Memory B cell (primary cell): ENCODE measurements around the gene SPRING1.
A peak's percentile ranks its signal among the peaks of the same experiment; 100 is the strongest.

Experiments used
- ATAC-seq: fragments of 150-1000 bp; cut with Tn5 transposase; 2 replicates; pipeline ENCODE4 v1.10.0; 2021; ENCODE audit warnings: low read depth, mild to moderate bottlenecking, moderate library complexity
- DNase-seq, 2 donors: peaks; one replicate each; pipeline ENCODE4 v3.0.0; 2022; ENCODE audit warnings: low spot score in 2 of 2
- H3K27ac Mint-ChIP-seq: one replicate; pipeline ENCODE4 v1.8.0; 2022; ENCODE audit warnings: mild to moderate bottlenecking, moderate library complexity, mixed read lengths
- H3K27me3 Mint-ChIP-seq: one replicate; pipeline ENCODE4 v1.8.0; 2022; ENCODE audit warnings: mixed read lengths
- H3K36me3 Mint-ChIP-seq: one replicate; pipeline ENCODE4 v1.8.0; 2022; ENCODE audit warnings: mild to moderate bottlenecking, mixed read lengths
- H3K4me1 Mint-ChIP-seq: one replicate; pipeline ENCODE4 v1.8.0; 2022; ENCODE audit warnings: mixed read lengths
- H3K4me3 Mint-ChIP-seq: one replicate; pipeline ENCODE4 v1.8.0; 2022; ENCODE audit warnings: mild to moderate bottlenecking, moderate library complexity, mixed read lengths
- H3K9me3 Mint-ChIP-seq: one replicate; pipeline ENCODE4 v1.8.0; 2022; ENCODE audit warnings: mixed read lengths

Gene SPRING1

DNA sequence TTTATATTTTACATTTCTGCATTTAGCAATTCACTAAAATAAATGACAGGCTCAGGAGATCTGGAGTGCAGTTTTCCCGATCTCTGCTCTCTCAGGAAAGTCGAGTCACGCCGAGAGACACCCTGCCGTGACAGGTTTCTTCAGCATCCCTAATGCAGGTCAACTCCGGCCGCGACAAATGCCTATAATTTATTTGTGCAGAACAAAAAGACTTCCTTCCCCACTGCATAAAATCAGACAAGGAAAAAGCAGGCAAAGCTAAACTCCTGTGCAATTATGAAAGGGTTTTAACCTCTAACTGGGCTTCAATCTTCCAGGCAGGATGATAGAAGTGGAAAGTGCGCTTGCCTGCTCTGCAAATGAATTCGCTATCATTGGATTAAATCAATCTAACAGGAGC lies 28.1 kb downstream of the SPRING1 start:
- H3K4me3 Mint-ChIP-seq = no peak overlapping the region
- no peaks in the 10 kb centered on the region for H3K9me3 Mint-ChIP-seq
- DNase-seq = no peak
- no peaks in the 10 kb centered on the region for H3K27me3 Mint-ChIP-seq
- peaks cover 20% of the 10 kb centered on the region for H3K4me1 Mint-ChIP-seq
- peaks cover 2% of the 10 kb centered on the region for H3K36me3 Mint-ChIP-seq
- ATAC-seq = no peak
- no peak overlapping the region for H3K27ac Mint-ChIP-seq

DNA sequence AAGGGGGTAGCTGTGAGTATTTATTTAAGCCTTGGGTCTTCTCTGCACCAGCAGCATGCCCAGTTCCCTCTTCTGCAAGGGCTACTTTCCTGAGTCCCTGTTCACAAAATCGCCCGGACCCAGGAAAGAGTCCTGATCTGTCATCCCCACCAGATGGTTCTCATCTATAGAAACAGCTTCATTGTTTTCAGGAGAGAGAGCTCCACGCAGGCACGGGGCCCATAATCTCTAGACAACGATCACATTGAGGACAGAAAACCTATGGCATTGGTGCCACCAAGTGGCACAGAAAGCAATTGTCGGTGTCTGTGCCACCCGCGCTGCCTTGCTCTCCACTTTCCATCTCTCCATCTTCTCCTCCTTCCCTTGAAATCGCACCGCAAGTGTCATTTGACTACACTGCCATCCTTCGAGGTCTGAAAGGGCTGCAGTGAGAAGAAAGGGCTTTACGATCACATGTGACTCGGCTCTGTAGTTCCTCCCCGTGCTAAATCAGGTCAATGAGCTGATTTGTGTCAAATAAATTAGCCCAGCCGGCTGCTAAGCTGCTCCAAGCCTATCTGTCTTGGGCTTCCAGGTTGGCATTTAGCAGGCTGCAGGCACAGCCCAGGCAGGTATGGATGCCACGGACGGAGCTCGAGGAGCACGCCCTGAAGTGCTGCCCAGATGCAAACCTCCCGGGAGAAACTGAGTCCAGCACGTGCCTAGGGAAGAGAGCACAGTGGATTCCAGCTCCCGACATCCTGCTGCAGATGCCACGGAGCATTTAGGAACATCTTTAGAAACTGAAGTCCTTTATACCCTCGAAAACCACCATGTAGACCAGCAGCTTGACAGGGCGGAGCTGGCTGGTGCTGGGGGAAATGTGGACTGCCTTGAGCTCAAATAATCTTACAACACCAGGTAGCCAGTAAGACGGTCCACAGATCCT lies 28.8 kb downstream of the SPRING1 start:
- H3K27me3 Mint-ChIP-seq = no peaks in the 10 kb centered on the region
- DNase-seq (peak; percentile 49 to 54), ATAC-seq (peak; percentile 91)
- H3K4me3 Mint-ChIP-seq = peak overlapping the region; percentile 62
- no peaks in the 10 kb centered on the region for H3K9me3 Mint-ChIP-seq
- peaks cover 2% of the 10 kb centered on the region for H3K36me3 Mint-ChIP-seq
- peaks cover 20% of the 10 kb centered on the region for H3K4me1 Mint-ChIP-seq
- H3K27ac Mint-ChIP-seq = no peak overlapping the region

DNA sequence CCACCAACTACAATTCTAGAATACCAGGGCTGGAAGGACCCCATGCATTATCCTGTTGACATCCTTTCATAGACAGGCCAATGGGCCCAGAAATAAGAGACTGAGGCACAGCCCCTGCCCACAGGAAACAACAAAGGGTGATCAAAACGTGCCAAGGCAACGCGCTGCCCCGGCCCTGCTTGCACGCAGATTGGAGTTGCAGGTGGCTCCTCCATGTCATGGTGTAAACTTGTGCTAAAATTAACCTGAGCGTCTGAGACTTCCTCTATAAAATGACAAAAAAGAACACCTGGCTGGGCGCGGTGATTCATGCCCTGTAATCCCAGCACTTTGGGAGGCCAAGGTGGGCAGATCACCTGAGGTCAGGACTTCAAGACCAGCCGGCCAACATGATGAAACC lies 30.1 kb downstream of the SPRING1 start:
- ATAC-seq (peak; percentile 36), DNase-seq (no peak)
- Mint-ChIP-seq H3K27ac (peak overlapping the region; percentile 47), H3K9me3 (no peaks in the 10 kb centered on the region), H3K4me1 (peaks cover 18% of the 10 kb centered on the region), H3K4me3 (no peak overlapping the region), H3K36me3 (peaks cover 2% of the 10 kb centered on the region), H3K27me3 (peaks cover 2% of the 10 kb centered on the region)

DNA sequence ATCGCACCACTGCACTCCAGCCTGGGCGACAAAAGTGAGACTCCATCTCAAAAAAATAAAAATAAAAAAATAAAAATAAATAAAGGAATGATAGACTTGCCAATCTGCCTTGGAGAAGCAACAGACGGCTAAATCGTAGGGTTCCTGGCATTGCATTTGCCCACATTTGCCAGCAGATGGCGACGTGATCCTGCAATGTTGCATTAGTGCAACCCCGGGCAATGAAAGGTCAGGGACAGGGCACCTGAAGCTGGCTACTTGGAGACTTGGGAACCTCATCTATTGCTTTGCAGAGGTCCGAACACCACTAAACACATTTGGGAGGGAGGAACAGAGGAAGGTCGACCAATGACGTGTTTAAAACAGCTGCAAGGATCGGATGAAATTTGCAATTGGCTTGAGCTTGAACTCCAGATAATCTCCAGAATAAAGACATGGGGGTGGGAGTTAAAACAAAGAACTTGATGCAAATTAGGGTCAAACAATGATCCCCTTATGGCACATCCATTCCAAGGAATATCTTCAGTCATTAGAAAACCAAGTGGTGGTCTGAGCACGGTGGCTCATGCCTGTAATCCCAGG lies 34.6 kb downstream of the SPRING1 start:
- ATAC-seq (peak; percentile 70), DNase-seq (peak; percentile 62 to 74)
- Mint-ChIP-seq H3K9me3 (no peaks in the 10 kb centered on the region), H3K4me3 (no peak overlapping the region), H3K27me3 (peaks cover 2% of the 10 kb centered on the region), H3K27ac (no peak overlapping the region), H3K36me3 (no peaks in the 10 kb centered on the region), H3K4me1 (peaks cover 7% of the 10 kb centered on the region)

GRCh38 chr12:116701432-116701831 lies 36.4 kb downstream of the SPRING1 start:
- Mint-ChIP-seq H3K36me3 (no peaks in the 10 kb centered on the region), H3K27me3 (peaks cover 3% of the 10 kb centered on the region), H3K4me3 (no peak overlapping the region), H3K4me1 (peaks cover 4% of the 10 kb centered on the region), H3K27ac (no peak overlapping the region), H3K9me3 (no peaks in the 10 kb centered on the region)
- DNase-seq = no peak
- no peak for ATAC-seq

- no peak overlapping the region for H3K4me3 Mint-ChIP-seq
- no peak overlapping the region for H3K27ac Mint-ChIP-seq
- H3K36me3 Mint-ChIP-seq = no peaks in the 10 kb centered on the region
- DNase-seq (no peak), ATAC-seq (no peak)
- peaks cover 10% of the 10 kb centered on the region for H3K27me3 Mint-ChIP-seq
- H3K4me1 Mint-ChIP-seq = peaks cover 11% of the 10 kb centered on the region
- H3K9me3 Mint-ChIP-seq = no peaks in the 10 kb centered on the region
Observed at GRCh38 chr12:116700066-116700465, 37.8 kb downstream of the SPRING1 start.

GRCh38 chr12:116698554-116699075 lies 39.3 kb downstream of the SPRING1 start:
- Mint-ChIP-seq H3K9me3 (no peaks in the 10 kb centered on the region), H3K4me1 (peaks cover 22% of the 10 kb centered on the region), H3K4me3 (no peak overlapping the region), H3K27me3 (peaks cover 18% of the 10 kb centered on the region), H3K27ac (no peak overlapping the region), H3K36me3 (no peaks in the 10 kb centered on the region)
- ATAC-seq (no peak), DNase-seq (no peak)

- H3K4me3 Mint-ChIP-seq = no peak overlapping the region
- peaks cover 23% of the 10 kb centered on the region for H3K4me1 Mint-ChIP-seq
- no peak overlapping the region for H3K27ac Mint-ChIP-seq
- H3K36me3 Mint-ChIP-seq = no peaks in the 10 kb centered on the region
- peaks cover 18% of the 10 kb centered on the region for H3K27me3 Mint-ChIP-seq
- DNase-seq (no peak), ATAC-seq (no peak)
- no peaks in the 10 kb centered on the region for H3K9me3 Mint-ChIP-seq
Observed at GRCh38 chr12:116698116-116698515, 39.8 kb downstream of the SPRING1 start.

- no peak for ATAC-seq
- H3K36me3 Mint-ChIP-seq = no peaks in the 10 kb centered on the region
- no peak overlapping the region for H3K27ac Mint-ChIP-seq
- peaks cover 27% of the 10 kb centered on the region for H3K4me1 Mint-ChIP-seq
- H3K9me3 Mint-ChIP-seq = no peaks in the 10 kb centered on the region
- H3K27me3 Mint-ChIP-seq = peaks cover 18% of the 10 kb centered on the region
- no peak for DNase-seq
- H3K4me3 Mint-ChIP-seq = no peak overlapping the region
Observed at GRCh38 chr12:116697716-116698115, 40.2 kb downstream of the SPRING1 start.

GRCh38 chr12:116697305-116697704 lies 40.6 kb downstream of the SPRING1 start:
- ATAC-seq (no peak), DNase-seq (no peak)
- H3K9me3 Mint-ChIP-seq = no peaks in the 10 kb centered on the region
- no peaks in the 10 kb centered on the region for H3K36me3 Mint-ChIP-seq
- H3K27me3 Mint-ChIP-seq = peaks cover 20% of the 10 kb centered on the region
- peaks cover 29% of the 10 kb centered on the region for H3K4me1 Mint-ChIP-seq
- H3K4me3 Mint-ChIP-seq = no peak overlapping the region
- no peak overlapping the region for H3K27ac Mint-ChIP-seq

DNA sequence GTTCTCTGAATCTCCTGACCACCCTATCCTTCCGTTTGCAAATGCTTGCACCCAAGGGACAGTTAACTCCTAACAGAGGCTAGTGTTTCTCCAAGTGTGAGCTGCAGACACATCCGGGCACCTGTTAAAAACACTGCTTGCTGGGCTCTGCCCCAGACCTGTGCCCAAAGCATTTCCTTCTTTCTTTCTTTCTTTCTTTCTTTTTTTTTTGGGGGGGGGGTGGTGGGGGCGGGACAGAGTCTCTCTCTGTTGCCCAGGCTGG lies 42.5 kb downstream of the SPRING1 start:
- DNase-seq = no peak
- no peaks in the 10 kb centered on the region for H3K36me3 Mint-ChIP-seq
- no peak overlapping the region for H3K27ac Mint-ChIP-seq
- peak; percentile 22 for ATAC-seq
- H3K9me3 Mint-ChIP-seq = no peaks in the 10 kb centered on the region
- H3K4me3 Mint-ChIP-seq = no peak overlapping the region
- H3K27me3 Mint-ChIP-seq = peaks cover 24% of the 10 kb centered on the region
- H3K4me1 Mint-ChIP-seq = peaks cover 29% of the 10 kb centered on the region

- Mint-ChIP-seq H3K4me3 (peak overlapping the region; percentile 67), H3K9me3 (no peaks in the 10 kb centered on the region), H3K27me3 (peaks cover 24% of the 10 kb centered on the region), H3K27ac (no peak overlapping the region), H3K4me1 (peaks cover 29% of the 10 kb centered on the region), H3K36me3 (no peaks in the 10 kb centered on the region)
- DNase-seq (no peak), ATAC-seq (no peak)
Observed at GRCh38 chr12:116694653-116695463, 43.0 kb downstream of the SPRING1 start.

GRCh38 chr12:116693286-116694227 lies 44.3 kb downstream of the SPRING1 start:
- no peak for DNase-seq
- Mint-ChIP-seq H3K36me3 (no peaks in the 10 kb centered on the region), H3K4me1 (peaks cover 29% of the 10 kb centered on the region), H3K9me3 (no peaks in the 10 kb centered on the region), H3K27me3 (peaks cover 24% of the 10 kb centered on the region), H3K27ac (no peak overlapping the region), H3K4me3 (peak overlapping the region; percentile 84)
- peak; percentile 41 for ATAC-seq
